ENCODE data around the gene NUP210L.

The NUP210L gene

GRCh38 chr1:154154534-154155191 is at the start of gene NUP210L:
Gene NUP210L (minus strand): TSS chr1:154155073.
- no peak for DNase-seq

GRCh38 chr1:154199563-154199879 is 44.6 kb upstream of the NUP210L start:
- no peak for DNase-seq

- no peak for DNase-seq
Measured at GRCh38 chr1:154198756-154199562, 44.1 kb upstream of the NUP210L start.

GRCh38 chr1:154193821-154194220 is 38.9 kb upstream of the NUP210L start:
- peak; percentile 10 for DNase-seq

GRCh38 chr1:154192476-154192875 is 37.6 kb upstream of the NUP210L start:
- no peak for DNase-seq

- DNase-seq, result no peak
Measured at GRCh38 chr1:154191990-154192461, 37.2 kb upstream of the NUP210L start, which contains the start of gene TPM3. Gene TPM3 (minus strand): TSS chr1:154192100. CDS start chr1:154192018, 82 bp downstream.

- no peak for DNase-seq
Measured at GRCh38 chr1:154190550-154190949, 35.7 kb upstream of the NUP210L start.

- DNase-seq, result no peak
Measured at GRCh38 chr1:154186852-154187501, 32.1 kb upstream of the NUP210L start.

- DNase-seq, result no peak
Measured at GRCh38 chr1:154186177-154186576, 31.3 kb upstream of the NUP210L start.

- peak; percentile 89 for DNase-seq
Measured at GRCh38 chr1:154183046-154183915, 28.4 kb upstream of the NUP210L start.

GRCh38 chr1:154182344-154183045 is 27.6 kb upstream of the NUP210L start:
- peak; percentile 30 for DNase-seq

- DNase-seq, result no peak
Measured at GRCh38 chr1:154181944-154182343, 27.1 kb upstream of the NUP210L start.

GRCh38 chr1:154179946-154180687 is 25.2 kb upstream of the NUP210L start:
- no peak for DNase-seq

- no peak for DNase-seq
Measured at GRCh38 chr1:154178911-154179811, 24.3 kb upstream of the NUP210L start.

GRCh38 chr1:154178013-154178412 is 23.1 kb upstream of the NUP210L start:
- DNase-seq, result no peak

- no peak for DNase-seq
Measured at GRCh38 chr1:154176337-154176736, 21.5 kb upstream of the NUP210L start.

- DNase-seq, result no peak
Measured at GRCh38 chr1:154174654-154175053, 19.8 kb upstream of the NUP210L start.

GRCh38 chr1:154171880-154172279 is 17.0 kb upstream of the NUP210L start:
- no peak for DNase-seq

GRCh38 chr1:154171223-154171583 is 16.3 kb upstream of the NUP210L start:
- no peak for DNase-seq

GRCh38 chr1:154170547-154171222 is 15.8 kb upstream of the NUP210L start:
- DNase-seq, result no peak
